Choroid plexus epithelial cell (primary cell): ENCODE measurements around the gene SLX9.
"Not testable (repeated sequence)": the region's sequence is repeated elsewhere in the genome, so short reads cannot be mapped to it uniquely, and the experiment has no call there.

ENCODE experiments used
- DNase-seq: peaks from one replicate; pipeline ENCODE4 v3.0.0-alpha.2; 2010; ENCODE audit warnings: low read depth
- H3K4me3 ChIP-seq: 2 replicates; pipeline ENCODE4 v1.5.1; 2011; ENCODE audit warnings: low read depth, mild to moderate bottlenecking, control low read depth, low read length, moderate library complexity
- CTCF ChIP-seq: conservative IDR thresholded peaks from 2 replicates; pipeline ENCODE4 v1.5.1; 2011; ENCODE audit warnings: low read depth, mild to moderate bottlenecking, control low read depth, inconsistent platforms, low read length, moderate library complexity

The SLX9 gene

DNA sequence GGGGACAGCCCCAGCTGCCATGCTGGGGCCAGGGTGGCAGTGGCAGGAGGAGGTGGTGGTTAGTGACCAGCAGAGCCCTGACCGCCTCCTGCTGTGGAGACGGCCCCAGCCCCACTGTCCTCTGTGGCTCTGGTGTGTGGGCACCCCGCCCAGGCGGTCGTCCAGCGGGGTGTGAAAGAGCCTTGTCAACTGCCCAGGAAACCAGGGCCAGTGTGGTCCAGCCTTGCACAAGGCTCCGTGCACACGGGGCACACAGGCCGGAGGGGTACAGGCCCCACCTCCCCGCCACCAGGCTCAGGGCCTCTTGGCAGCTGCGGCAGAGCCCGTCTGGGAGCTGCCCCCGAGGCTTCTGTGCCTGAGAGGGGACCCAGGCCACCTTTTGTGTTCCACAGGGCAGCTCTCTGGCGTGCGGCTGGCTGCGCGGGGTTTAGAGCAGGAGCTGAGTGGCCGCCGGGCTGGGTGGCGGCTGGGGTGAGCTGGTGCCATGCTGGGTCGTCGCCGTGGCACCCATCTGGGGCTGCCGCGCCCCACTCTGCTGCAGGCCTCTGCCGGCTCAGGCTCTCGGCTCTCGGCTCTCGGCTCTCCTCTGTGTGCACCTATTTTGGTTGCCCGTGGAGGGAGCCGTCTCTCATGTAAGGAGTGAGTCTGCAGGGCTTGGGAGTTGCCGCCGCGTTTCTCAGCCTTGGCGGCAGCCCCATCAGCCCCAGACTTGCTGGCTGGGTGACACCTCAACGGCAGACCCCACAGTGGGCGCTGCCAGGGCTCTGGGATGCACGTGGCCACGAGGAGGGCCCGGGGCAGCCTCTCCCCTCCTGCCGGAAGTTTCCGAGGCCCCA lies 36.1 kb downstream of the SLX9 start:
- DNase-seq = no peak
- TF ChIP-seq CTCF = no peak
- H3K4me3 ChIP-seq = no peak overlapping the region

- TF ChIP-seq CTCF = peak; percentile 35
- not testable (repeated sequence) for DNase-seq, H3K4me3 ChIP-seq
Observed at GRCh38 chr21:44976556-44977393, 36.9 kb downstream of the SLX9 start.

GRCh38 chr21:44977616-44978340 lies 37.9 kb downstream of the SLX9 start:
- no peak for TF ChIP-seq CTCF
- H3K4me3 ChIP-seq = no peak overlapping the region
- no peak for DNase-seq

- H3K4me3 ChIP-seq = no peak overlapping the region
- TF ChIP-seq CTCF = no peak
Observed at GRCh38 chr21:44979687-44980561, 40.1 kb downstream of the SLX9 start.

DNA sequence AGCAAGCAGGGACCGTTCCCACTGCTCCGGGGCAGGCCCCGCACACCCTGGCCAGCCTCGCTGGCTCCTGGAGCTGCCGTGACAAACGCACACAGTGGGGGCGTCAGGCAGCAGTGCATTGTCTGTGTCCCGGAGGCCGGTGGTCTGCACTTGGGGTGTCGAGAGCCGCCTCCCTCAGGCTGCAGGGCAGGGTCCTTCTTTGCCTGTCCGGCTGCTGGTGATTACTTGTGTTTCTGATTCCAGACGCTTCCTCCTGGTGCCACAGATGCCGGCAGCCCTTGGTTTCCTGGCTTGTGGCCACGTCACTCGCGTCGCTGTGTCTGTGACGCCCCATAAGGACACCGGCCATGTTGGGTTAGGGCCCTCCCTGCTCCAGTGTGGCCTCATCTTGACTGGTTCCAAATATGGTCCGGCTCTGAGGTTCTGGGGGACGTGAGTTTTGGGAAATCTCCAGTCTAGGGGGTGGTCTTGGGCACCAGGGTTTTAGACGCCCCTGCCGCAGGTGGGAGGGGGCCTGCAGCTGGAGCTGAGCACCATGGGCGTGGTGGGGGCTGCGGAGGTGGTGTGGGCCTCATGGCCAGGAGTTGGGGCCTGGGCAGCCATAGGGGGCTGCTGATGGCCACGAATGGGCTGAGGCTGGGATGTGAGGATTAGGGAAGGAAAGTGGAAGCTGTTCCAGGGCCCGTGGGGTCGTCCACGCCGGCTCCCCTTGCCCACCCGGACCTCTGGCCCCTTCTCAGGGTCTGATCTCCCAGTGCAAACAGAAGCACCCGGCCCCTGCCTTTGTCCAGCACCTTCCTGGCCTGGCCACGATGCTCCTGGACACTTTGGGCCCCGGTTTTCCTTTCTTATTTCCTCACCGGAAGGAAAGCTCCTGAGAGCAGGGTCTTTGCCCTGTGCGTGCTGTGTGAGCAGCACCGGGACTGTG lies 41.0 kb downstream of the SLX9 start:
- H3K4me3 ChIP-seq = no peak overlapping the region
- no peak for DNase-seq
- no peak for TF ChIP-seq CTCF

More at GRCh38 chr21:44979687-44980561, 40.1 kb downstream of the SLX9 start:
- no peak for DNase-seq
